ENCODE results near the gene ZNF814. TPM values are rescaled to one million over a fixed set of nuclear protein-coding genes. Genes with fewer than 3 reads are reported as not detected.
"Not testable (repeated sequence)": the region's sequence is repeated elsewhere in the genome, so short reads cannot be mapped to it uniquely, and the experiment has no call there.

The ZNF814 gene
- total and polyA plus RNA-seq, 2 donors (not counting 1 experiment from before 2014, with no cell fraction given): 5.5 to 6.1 TPM

DNA sequence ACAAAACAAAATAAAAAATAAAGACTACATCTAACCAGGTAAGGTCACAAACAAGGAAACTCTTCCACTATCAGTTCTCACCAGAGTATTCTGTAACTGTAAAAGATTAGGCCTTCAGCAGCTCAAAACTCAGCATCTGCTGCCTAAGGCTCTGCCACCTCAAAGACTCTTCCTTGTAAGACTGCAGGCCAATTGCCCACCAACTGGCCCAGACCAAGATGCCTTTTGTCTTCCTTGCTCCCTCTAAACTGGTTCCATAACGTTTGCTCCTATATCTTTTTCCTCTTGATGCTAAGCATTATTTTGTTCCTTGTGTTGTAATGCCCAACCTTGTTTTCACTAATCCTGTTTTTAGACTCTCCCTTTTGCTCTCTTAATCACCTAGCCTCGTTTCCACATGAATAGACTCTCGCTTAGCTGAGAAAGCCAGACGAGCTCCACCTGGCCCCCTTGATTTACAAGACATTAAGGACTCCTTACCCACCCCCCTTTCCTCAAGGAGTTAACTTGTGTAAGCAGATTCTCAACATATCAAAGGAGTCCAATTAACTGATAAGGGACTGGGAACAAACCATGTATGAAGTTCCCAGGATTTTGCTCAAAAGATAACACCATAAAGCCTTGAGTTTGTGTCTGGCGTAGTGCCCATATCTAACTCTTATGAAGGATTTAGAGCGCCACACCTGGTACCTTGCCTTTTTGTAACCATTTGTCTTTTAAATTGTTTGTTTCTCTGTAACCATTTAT, 1.5 kb downstream of the ZNF814 start:
- Histone ChIP-seq H3K27ac (ENCODE audit: insufficient read depth, low read length) (no peak overlapping the region), H3K4me1 (ENCODE audit: control insufficient read depth, extremely low read depth, insufficient read depth, low read length) (no peaks in the 10 kb centered on the region), H3K9me3 (ENCODE audit: control insufficient read depth, insufficient read depth, low read depth, low read length) (no peaks in the 10 kb centered on the region), H3K79me2 (ENCODE audit: control insufficient read depth, insufficient read depth, low read length) (peaks cover 15% of the 10 kb centered on the region), H4K20me1 (ENCODE audit: control insufficient read depth, extremely low read depth, insufficient read depth, low read length) (no peaks in the 10 kb centered on the region), H3K36me3 (ENCODE audit: control insufficient read depth, insufficient read depth, low read length) (no peaks in the 10 kb centered on the region), H2AFZ (ENCODE audit: low read length) (no peak overlapping the region), H3K4me2 (ENCODE audit: extremely low read depth, insufficient read depth, low read length) (peak overlapping the region; percentile 84), H3K9ac (ENCODE audit: insufficient read depth, low read length) (no peak overlapping the region), H3K4me3 (replicated peaks in 1 of 4; ENCODE audit: control extremely low read depth in 1 of 4, insufficient read depth in 1 of 4, low read depth in 3 of 4, low read length in 4 of 4) (peak overlapping the region; percentile 76 to 84 (median 82)), H3K27me3 (ENCODE audit: control insufficient read depth, insufficient read depth, low read length) (no peaks in the 10 kb centered on the region)
- DNase-seq (ENCODE audit: low read depth in 2 of 2): peak in 1 of 2 donors; percentile 55
- TF ChIP-seq EZH2 (IDR thresholded peaks at IDR 0.05; ENCODE audit: low read length, missing control alignments): no peak
- TF ChIP-seq, protein P1, sequence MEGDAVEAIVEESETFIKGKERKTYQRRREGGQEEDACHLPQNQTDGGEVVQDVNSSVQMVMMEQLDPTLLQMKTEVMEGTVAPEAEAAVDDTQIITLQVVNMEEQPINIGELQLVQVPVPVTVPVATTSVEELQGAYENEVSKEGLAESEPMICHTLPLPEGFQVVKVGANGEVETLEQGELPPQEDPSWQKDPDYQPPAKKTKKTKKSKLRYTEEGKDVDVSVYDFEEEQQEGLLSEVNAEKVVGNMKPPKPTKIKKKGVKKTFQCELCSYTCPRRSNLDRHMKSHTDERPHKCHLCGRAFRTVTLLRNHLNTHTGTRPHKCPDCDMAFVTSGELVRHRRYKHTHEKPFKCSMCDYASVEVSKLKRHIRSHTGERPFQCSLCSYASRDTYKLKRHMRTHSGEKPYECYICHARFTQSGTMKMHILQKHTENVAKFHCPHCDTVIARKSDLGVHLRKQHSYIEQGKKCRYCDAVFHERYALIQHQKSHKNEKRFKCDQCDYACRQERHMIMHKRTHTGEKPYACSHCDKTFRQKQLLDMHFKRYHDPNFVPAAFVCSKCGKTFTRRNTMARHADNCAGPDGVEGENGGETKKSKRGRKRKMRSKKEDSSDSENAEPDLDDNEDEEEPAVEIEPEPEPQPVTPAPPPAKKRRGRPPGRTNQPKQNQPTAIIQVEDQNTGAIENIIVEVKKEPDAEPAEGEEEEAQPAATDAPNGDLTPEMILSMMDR (conservative IDR thresholded peaks at IDR 0.05 in 1 of 2, IDR thresholded peaks at IDR 0.05 in 1 of 2; ENCODE audit: low read depth in 1 of 2, low read length in 2 of 2): no peak

DNA sequence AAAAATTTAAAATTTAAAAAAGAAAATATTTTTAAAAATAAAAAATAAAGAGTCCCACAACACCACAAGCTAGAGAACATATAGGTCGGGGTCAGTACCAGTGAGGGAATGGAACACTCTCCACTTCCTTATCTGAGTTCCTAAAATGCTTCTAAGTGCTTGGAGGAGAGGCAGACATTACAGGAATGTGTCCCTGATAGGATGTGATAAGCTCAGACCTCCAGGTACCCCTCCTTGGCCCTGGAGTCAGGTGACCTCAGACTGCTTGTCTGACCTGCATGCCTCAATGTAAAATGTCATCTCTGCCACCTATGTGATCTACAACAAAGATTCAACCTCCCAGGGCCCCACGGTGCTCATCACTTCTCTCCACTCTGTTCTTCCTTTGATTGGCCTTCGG, 2.8 kb downstream of the ZNF814 start:
- Histone ChIP-seq H3K9ac (ENCODE audit: insufficient read depth, low read length) (no peak overlapping the region), H3K27me3 (ENCODE audit: control insufficient read depth, insufficient read depth, low read length) (no peaks in the 10 kb centered on the region), H3K79me2 (ENCODE audit: control insufficient read depth, insufficient read depth, low read length) (peaks cover 15% of the 10 kb centered on the region), H3K9me3 (ENCODE audit: control insufficient read depth, insufficient read depth, low read depth, low read length) (no peaks in the 10 kb centered on the region), H3K4me3 (replicated peaks in 1 of 4; ENCODE audit: control extremely low read depth in 1 of 4, insufficient read depth in 1 of 4, low read depth in 3 of 4, low read length in 4 of 4) (no peak overlapping the region), H4K20me1 (ENCODE audit: control insufficient read depth, extremely low read depth, insufficient read depth, low read length) (no peaks in the 10 kb centered on the region), H3K27ac (ENCODE audit: insufficient read depth, low read length) (no peak overlapping the region), H3K4me2 (ENCODE audit: extremely low read depth, insufficient read depth, low read length) (no peak overlapping the region), H2AFZ (ENCODE audit: low read length) (no peak overlapping the region), H3K36me3 (ENCODE audit: control insufficient read depth, insufficient read depth, low read length) (no peaks in the 10 kb centered on the region), H3K4me1 (ENCODE audit: control insufficient read depth, extremely low read depth, insufficient read depth, low read length) (no peaks in the 10 kb centered on the region)
- no peak for DNase-seq (ENCODE audit: low read depth in 2 of 2)
- TF ChIP-seq EZH2 (IDR thresholded peaks at IDR 0.05; ENCODE audit: low read length, missing control alignments): no peak
- TF ChIP-seq, protein P1 (conservative IDR thresholded peaks at IDR 0.05 in 1 of 2, IDR thresholded peaks at IDR 0.05 in 1 of 2; ENCODE audit: low read depth in 1 of 2, low read length in 2 of 2): no peak

DNA sequence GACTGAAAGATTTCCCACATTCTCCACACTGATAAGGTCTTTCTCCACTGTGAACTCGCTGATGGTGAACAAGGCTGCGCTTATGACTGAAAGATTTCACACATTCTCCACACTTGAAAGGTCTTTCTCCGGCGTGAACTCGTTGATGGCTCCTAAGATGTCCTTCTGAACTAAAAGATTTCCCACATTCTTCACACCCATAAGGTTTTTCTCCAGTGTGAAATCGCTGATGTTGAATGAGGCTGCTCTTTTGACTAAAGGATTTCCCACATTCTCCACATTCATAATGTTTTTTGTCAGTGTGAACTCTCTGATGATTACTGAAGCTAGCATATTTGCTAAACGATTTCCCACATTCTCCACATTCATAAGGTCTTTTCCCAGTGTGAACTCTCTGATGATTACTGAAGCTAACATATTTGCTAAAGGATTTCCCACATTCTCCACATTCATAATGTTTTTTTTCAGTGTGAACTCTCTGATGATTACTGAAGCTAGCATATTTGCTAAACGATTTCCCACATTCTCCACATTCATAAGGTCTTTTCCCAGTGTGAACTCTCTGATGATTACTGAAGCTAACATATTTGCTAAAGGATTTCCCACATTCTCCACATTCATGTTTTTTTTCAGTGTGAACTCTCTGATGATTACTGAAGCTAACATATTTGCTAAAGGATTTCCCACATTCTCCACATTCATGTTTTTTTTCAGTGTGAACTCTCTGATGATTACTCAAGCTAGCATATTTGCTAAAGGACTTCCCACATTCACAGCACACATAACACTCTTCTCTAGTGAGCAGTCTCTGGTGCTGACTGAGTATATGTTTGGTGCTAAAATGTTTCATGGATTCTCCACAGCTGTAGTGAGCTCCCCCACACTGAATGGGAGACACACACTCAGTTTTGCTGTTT, 14.7 kb downstream of the ZNF814 start:
- H3K4me2 ChIP-seq (ENCODE audit: extremely low read depth, insufficient read depth, low read length); H3K27me3 ChIP-seq (ENCODE audit: control insufficient read depth, insufficient read depth, low read length); H3K27ac ChIP-seq (ENCODE audit: insufficient read depth, low read length); H4K20me1 ChIP-seq (ENCODE audit: control insufficient read depth, extremely low read depth, insufficient read depth, low read length); H3K36me3 ChIP-seq (ENCODE audit: control insufficient read depth, insufficient read depth, low read length); H3K4me3 ChIP-seq (replicated peaks in 1 of 4; ENCODE audit: control extremely low read depth in 1 of 4, insufficient read depth in 1 of 4, low read depth in 3 of 4, low read length in 4 of 4); H3K9ac ChIP-seq (ENCODE audit: insufficient read depth, low read length); H3K4me1 ChIP-seq (ENCODE audit: control insufficient read depth, extremely low read depth, insufficient read depth, low read length); H3K79me2 ChIP-seq (ENCODE audit: control insufficient read depth, insufficient read depth, low read length); H2AFZ ChIP-seq (ENCODE audit: low read length); H3K9me3 ChIP-seq (ENCODE audit: control insufficient read depth, insufficient read depth, low read depth, low read length): not testable (repeated sequence)
- DNase-seq (ENCODE audit: low read depth in 2 of 2): peak in 1 of 2 donors; percentile 38

Measured in fibroblast of lung (primary cell).